Fibroblast of mammary gland (primary cell): ENCODE measurements around the gene MRPL38.
A peak's percentile ranks its signal among the peaks of the same experiment; 100 is the strongest.
"Not testable (repeated sequence)": the region's sequence is repeated elsewhere in the genome, so short reads cannot be mapped to it uniquely, and the experiment has no call there.

ENCODE experiments used
- DNase-seq: peaks from one replicate; pipeline ENCODE4 v3.0.0-alpha.2; 2010; ENCODE audit warnings: low read depth
- H3K4me3 ChIP-seq: 2 replicates; pipeline ENCODE4 v1.5.1; 2011; ENCODE audit warnings: low read depth, mild to moderate bottlenecking, low read length, moderate library complexity; ENCODE audit not compliant: control insufficient read depth
- CTCF ChIP-seq: conservative IDR thresholded peaks from 2 replicates; pipeline ENCODE4 v1.5.1; 2011; ENCODE audit warnings: low read depth, low read length, inconsistent platforms; ENCODE audit not compliant: control insufficient read depth, insufficient read depth

Gene MRPL38

GRCh38 chr17:75876190-75876937 lies 28.3 kb downstream of the MRPL38 start:
- no peak for DNase-seq
- peak overlapping the region; percentile 61 for H3K4me3 ChIP-seq

GRCh38 chr17:75875940-75876189 lies 28.8 kb downstream of the MRPL38 start:
- TF ChIP-seq CTCF, result no peak
- DNase-seq, result no peak
- no peak overlapping the region for H3K4me3 ChIP-seq

More at GRCh38 chr17:75876190-75876937, 28.3 kb downstream of the MRPL38 start:
- TF ChIP-seq CTCF, result no peak

GRCh38 chr17:75875182-75875939 lies 29.3 kb downstream of the MRPL38 start:
- no peak for DNase-seq
- no peak overlapping the region for H3K4me3 ChIP-seq
- no peak for TF ChIP-seq CTCF

GRCh38 chr17:75874323-75875181 lies 30.1 kb downstream of the MRPL38 start:
- no peak overlapping the region for H3K4me3 ChIP-seq
- no peak for TF ChIP-seq CTCF
- DNase-seq, result no peak

GRCh38 chr17:75873587-75874322 lies 30.9 kb downstream of the MRPL38 start:
- no peak for TF ChIP-seq CTCF
- H3K4me3 ChIP-seq, result no peak overlapping the region
- DNase-seq, result no peak

GRCh38 chr17:75872434-75873351 lies 32.0 kb downstream of the MRPL38 start:
- no peak overlapping the region for H3K4me3 ChIP-seq
- DNase-seq, result peak; percentile 73
- no peak for TF ChIP-seq CTCF

GRCh38 chr17:75870228-75870627 lies 34.5 kb downstream of the MRPL38 start:
- H3K4me3 ChIP-seq, DNase-seq: not testable (repeated sequence)
